GM12878 (cell line): ENCODE data around the gene TOR1AIP1. TPM values are rescaled to one million over a fixed set of nuclear protein-coding genes. Genes with fewer than 3 reads are reported as not detected.

Experiments
- ATF3 ChIP-seq: IDR thresholded peaks from 2 replicates; pipeline ENCODE4 v1.6.1; 2011; ENCODE audit warnings: low read depth, mild to moderate bottlenecking, low read length, moderate library complexity, borderline replicate concordance; ENCODE audit errors: extremely low read depth
- BCLAF1 ChIP-seq: fragments of 450-650 bp; IDR thresholded peaks from 2 replicates; pipeline ENCODE4 v1.6.1; 2017; ENCODE audit warnings: antibody characterized with exemption, mild to moderate bottlenecking, moderate library complexity
- CHD1 ChIP-seq: IDR thresholded peaks from 2 replicates; pipeline ENCODE4 v1.6.1; 2012; ENCODE audit warnings: low read depth, low read length, improper control_type of control experiment
- EGR1 ChIP-seq, 2 experiments: IDR thresholded peaks; 1 replicate in 1 of 2; 2 replicates in 1 of 2; pipeline ENCODE4 v1.6.1; 2011 to 2012; ENCODE audit warnings: low read depth in 2 of 2, low read length in 2 of 2, borderline replicate concordance in 1 of 2, mild to moderate bottlenecking in 1 of 2, moderate library complexity in 1 of 2
- FOS ChIP-seq: IDR thresholded peaks from 3 replicates; pipeline ENCODE4 v1.6.1; 2011; ENCODE audit warnings: borderline replicate concordance; ENCODE audit not compliant: insufficient read length; ENCODE audit errors: extremely low read depth
- KDM1A ChIP-seq: fragments of 200-600 bp; sonication (generic); IDR thresholded peaks from 2 replicates; pipeline ENCODE4 v1.6.1; 2016; ENCODE audit warnings: borderline replicate concordance
- MYC ChIP-seq: IDR thresholded peaks from 2 replicates; pipeline ENCODE4 v1.6.1; 2011; ENCODE audit warnings: mild to moderate bottlenecking, low read length, moderate library complexity, inconsistent platforms; ENCODE audit not compliant: insufficient read depth, insufficient replicate concordance, insufficient read length, severe bottlenecking
- NR2F1 ChIP-seq: fragments of 450-650 bp; conservative IDR thresholded peaks from 2 replicates; pipeline ENCODE4 v1.6.1; 2017; ENCODE audit warnings: mild to moderate bottlenecking
- PBX3 ChIP-seq: IDR thresholded peaks from 2 replicates; pipeline ENCODE4 v1.6.1; 2011; ENCODE audit warnings: mild to moderate bottlenecking, low read depth, low read length, moderate library complexity; ENCODE audit not compliant: insufficient replicate concordance
- POLR2AphosphoS2 ChIP-seq: IDR thresholded peaks from 2 replicates; pipeline ENCODE4 v1.6.1; 2011; ENCODE audit warnings: low read depth, mild to moderate bottlenecking, low read length, improper control_type of control experiment, moderate library complexity
- RUNX3 ChIP-seq: IDR thresholded peaks from 2 replicates; pipeline ENCODE4 v1.6.1; 2012; ENCODE audit warnings: low read length, inconsistent platforms
- TCF3 ChIP-seq: IDR thresholded peaks from 2 replicates; pipeline ENCODE4 v1.6.1; 2012; ENCODE audit warnings: low read depth, mild to moderate bottlenecking, low read length, borderline replicate concordance; ENCODE audit not compliant: insufficient read depth
- YY1 ChIP-seq: IDR thresholded peaks from 2 replicates; pipeline ENCODE4 v1.6.1; 2011; ENCODE audit warnings: low read depth, mild to moderate bottlenecking, low read length
- polyA plus RNA-seq, 11 experiments: library from polyadenylated mRNA; depleted of rRNA in 4 of 11; unstranded in 6 of 11; stranded (reverse) in 5 of 11; fragments of >200 nt; fragmentation: Nextera tagmentation in 4 of 11; fragmentation: Illumina TruSeq in 1 of 11; extraction: Ambion mirVana in 4 of 11; extraction: Trizol in 1 of 11; gene quantifications; 1 replicate in 1 of 11; 2 replicates in 10 of 11; pipeline versions ENCODE4 v1.2.1 to v1.2.3, GENCODE V29; 2011 to 2016; ENCODE audit warnings: inconsistent platforms in 2 of 11, missing spikeins in 2 of 11, low read depth in 1 of 11
- total RNA-seq, 4 experiments: library from RNA; depleted of rRNA in 3 of 4; stranded (reverse); fragments of >200 nt in 3 of 4; fragmentation: Illumina TruSeq in 1 of 4; extraction: Trizol in 1 of 4; gene quantifications; 2 replicates each; pipeline versions ENCODE4 v1.2.1 to v1.2.3, GENCODE V29; 2013 to 2021
- TF ChIP-seq, protein P1 (sequence below): IDR thresholded peaks from 2 replicates; pipeline ENCODE4 v1.6.1; 2012; ENCODE audit warnings: low read depth, low read length, improper control_type of control experiment
- TF ChIP-seq, protein P2 (sequence below): fragments of 150-350 bp; IDR thresholded peaks from 2 replicates; pipeline ENCODE4 v1.6.1; 2016; ENCODE audit warnings: low read depth, low read length
- TF ChIP-seq, protein P3 (sequence below): fragments of 450-650 bp; IDR thresholded peaks from 2 replicates; pipeline ENCODE4 v1.6.1; 2017; ENCODE audit warnings: mild to moderate bottlenecking, low read depth, inconsistent platforms; ENCODE audit not compliant: poor library complexity, severe bottlenecking

Gene TOR1AIP1
- total and polyA plus RNA-seq, 10 of the 15 experiments (the other 5 are each of a cell fraction or from before 2014, with no cell fraction given) = 14.8 to 36.0 (median 25.8) TPM

- TF ChIP-seq, protein P1, sequence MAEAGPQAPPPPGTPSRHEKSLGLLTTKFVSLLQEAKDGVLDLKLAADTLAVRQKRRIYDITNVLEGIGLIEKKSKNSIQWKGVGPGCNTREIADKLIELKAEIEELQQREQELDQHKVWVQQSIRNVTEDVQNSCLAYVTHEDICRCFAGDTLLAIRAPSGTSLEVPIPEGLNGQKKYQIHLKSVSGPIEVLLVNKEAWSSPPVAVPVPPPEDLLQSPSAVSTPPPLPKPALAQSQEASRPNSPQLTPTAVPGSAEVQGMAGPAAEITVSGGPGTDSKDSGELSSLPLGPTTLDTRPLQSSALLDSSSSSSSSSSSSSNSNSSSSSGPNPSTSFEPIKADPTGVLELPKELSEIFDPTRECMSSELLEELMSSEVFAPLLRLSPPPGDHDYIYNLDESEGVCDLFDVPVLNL = no peak
- TF ChIP-seq ATF3 (no peak), RUNX3 (peak; percentile 67), TCF3 (no peak), MYC (no peak), KDM1A (peak; percentile 52; the same call in 1 of the 2 replicates), EGR1 (IDR thresholded peaks at IDR 0.05; ENCODE audit: borderline replicate concordance in 1 of 2, low read depth in 2 of 2, low read length in 2 of 2) (no peak), NR2F1 (no peak), BCLAF1 (no peak), PBX3 (no peak), CHD1 (no peak), FOS (no peak), POLR2AphosphoS2 (peak; percentile 92), YY1 (peak; percentile 73)
- TF ChIP-seq, protein P2, sequence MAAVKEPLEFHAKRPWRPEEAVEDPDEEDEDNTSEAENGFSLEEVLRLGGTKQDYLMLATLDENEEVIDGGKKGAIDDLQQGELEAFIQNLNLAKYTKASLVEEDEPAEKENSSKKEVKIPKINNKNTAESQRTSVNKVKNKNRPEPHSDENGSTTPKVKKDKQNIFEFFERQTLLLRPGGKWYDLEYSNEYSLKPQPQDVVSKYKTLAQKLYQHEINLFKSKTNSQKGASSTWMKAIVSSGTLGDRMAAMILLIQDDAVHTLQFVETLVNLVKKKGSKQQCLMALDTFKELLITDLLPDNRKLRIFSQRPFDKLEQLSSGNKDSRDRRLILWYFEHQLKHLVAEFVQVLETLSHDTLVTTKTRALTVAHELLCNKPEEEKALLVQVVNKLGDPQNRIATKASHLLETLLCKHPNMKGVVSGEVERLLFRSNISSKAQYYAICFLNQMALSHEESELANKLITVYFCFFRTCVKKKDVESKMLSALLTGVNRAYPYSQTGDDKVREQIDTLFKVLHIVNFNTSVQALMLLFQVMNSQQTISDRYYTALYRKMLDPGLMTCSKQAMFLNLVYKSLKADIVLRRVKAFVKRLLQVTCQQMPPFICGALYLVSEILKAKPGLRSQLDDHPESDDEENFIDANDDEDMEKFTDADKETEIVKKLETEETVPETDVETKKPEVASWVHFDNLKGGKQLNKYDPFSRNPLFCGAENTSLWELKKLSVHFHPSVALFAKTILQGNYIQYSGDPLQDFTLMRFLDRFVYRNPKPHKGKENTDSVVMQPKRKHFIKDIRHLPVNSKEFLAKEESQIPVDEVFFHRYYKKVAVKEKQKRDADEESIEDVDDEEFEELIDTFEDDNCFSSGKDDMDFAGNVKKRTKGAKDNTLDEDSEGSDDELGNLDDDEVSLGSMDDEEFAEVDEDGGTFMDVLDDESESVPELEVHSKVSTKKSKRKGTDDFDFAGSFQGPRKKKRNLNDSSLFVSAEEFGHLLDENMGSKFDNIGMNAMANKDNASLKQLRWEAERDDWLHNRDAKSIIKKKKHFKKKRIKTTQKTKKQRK = no peak
- TF ChIP-seq, protein P3, sequence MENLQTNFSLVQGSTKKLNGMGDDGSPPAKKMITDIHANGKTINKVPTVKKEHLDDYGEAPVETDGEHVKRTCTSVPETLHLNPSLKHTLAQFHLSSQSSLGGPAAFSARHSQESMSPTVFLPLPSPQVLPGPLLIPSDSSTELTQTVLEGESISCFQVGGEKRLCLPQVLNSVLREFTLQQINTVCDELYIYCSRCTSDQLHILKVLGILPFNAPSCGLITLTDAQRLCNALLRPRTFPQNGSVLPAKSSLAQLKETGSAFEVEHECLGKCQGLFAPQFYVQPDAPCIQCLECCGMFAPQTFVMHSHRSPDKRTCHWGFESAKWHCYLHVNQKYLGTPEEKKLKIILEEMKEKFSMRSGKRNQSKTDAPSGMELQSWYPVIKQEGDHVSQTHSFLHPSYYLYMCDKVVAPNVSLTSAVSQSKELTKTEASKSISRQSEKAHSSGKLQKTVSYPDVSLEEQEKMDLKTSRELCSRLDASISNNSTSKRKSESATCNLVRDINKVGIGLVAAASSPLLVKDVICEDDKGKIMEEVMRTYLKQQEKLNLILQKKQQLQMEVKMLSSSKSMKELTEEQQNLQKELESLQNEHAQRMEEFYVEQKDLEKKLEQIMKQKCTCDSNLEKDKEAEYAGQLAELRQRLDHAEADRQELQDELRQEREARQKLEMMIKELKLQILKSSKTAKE = no peak
Observed at GRCh38 chr1:179877586-179878265, 4.4 kb upstream of the TOR1AIP1 start, which contains the start of gene TOR1AIP2 (continued).
